Activated CD8-positive, alpha-beta memory T cell treated with anti-CD3 and anti-CD28 coated beads for 36 hours (primary cell): ENCODE measurements around the gene NIP7. TPM values are rescaled to one million over a fixed set of nuclear protein-coding genes. Genes with fewer than 3 reads are reported as not detected.
"Not testable (repeated sequence)": the region's sequence is repeated elsewhere in the genome, so short reads cannot be mapped to it uniquely, and the experiment has no call there.

Experiments used
- CTCF ChIA-PET: fragments of 350-600 bp; sonication (Branson Sonifier 250); formaldehyde crosslinking; loops from one replicate; lab custom pipeline; 2021; ENCODE audit warnings: antibody characterized with exemption; lab: Charles Lee
- POLR2A ChIA-PET: fragments of 350-600 bp; sonication (Branson Sonifier 250); formaldehyde crosslinking; loops from one replicate; lab custom pipeline; 2021; ENCODE audit warnings: antibody characterized with exemption; lab: Charles Lee
- total RNA-seq, 2 experiments: library from RNA; stranded (reverse); gene quantifications; one replicate each; pipeline ENCODE4 v1.2.3, GENCODE V29; 2021

The NIP7 gene
- total RNA-seq, 2 experiments from 2014 or later, result 67.8 to 69.2 TPM

GRCh38 chr16:69329369-69330285 lies 9.9 kb upstream of the NIP7 start:
- CTCF ChIA-PET, result interaction anchor here (0.6 to 1.9 kb wide), 6 partner anchors 9 to 68 kb away, joined by 3 to 7 read pairs (median 3); partner anchors contain the start of genes TERF2 and VPS4A
- POLR2A ChIA-PET, result interaction anchor here (0.8 to 1.7 kb wide), 5 partner anchors 9 to 12 kb away, joined by 3 to 4 read pairs (median 4); no protein-coding TSS in a partner anchor

- ChIA-PET POLR2A (interaction anchor here (0.5 to 1.7 kb wide), 9 partner anchors 8 to 428 kb away, joined by 3 to 7 read pairs (median 4); no protein-coding TSS in a partner anchor), CTCF (interaction anchor here (0.7 to 0.9 kb wide), 2 partner anchors 18 to 67 kb away, joined by 3 read pairs; no protein-coding TSS in a partner anchor)
Measured at GRCh38 chr16:69330286-69331109, 9.1 kb upstream of the NIP7 start, which contains the start of gene PDF. Gene PDF, minus strand, starts transcription at chr16:69330588. Its CDS starts 18 bp downstream, at chr16:69330570.

GRCh38 chr16:69334696-69335095 lies 4.9 kb upstream of the NIP7 start:
- POLR2A ChIA-PET, result no interaction called here
- CTCF ChIA-PET, result no interaction called here

DNA sequence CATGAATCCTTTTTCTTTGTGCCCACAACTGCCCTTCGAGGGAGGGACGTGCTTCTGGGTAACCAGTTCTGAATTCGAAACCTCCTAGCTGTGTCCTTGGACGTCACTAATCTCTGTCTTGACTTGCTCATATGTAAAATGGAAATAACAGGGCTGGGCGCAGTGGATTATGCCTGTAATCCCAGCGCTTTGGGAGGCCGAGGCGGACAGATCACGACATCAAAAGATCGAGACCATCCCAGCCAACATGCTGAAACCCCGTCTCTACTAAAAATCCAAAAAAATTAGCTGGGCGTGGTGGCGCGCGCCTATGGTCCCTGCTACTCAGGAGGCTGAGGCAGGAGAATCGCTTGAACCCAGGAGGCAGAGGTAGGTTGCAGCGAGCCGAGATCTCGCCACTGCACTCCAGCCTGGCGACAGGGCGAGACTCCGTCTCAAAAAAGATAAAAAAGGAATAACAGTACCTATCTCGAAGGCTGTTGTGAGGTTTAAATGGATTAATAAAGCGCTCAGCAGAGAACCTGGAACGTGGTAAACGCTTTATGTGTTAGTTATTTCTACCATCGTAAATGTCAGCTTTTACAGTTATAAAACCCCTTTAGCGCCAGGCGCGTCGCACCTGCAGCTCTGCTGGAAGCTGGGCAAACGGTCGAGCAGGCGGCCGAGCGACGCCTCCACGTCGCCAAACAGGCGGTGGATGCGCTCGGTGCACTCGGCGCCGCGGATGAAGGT lies 849 bp upstream of the NIP7 start:
- ChIA-PET CTCF (interaction anchor here (0.6 to 1.2 kb wide), 3 partner anchors 10 to 65 kb away, joined by 3 to 4 read pairs (median 3); partner anchors contain the start of gene TMED6), POLR2A (interaction anchor here (0.6 to 1.6 kb wide), 4 partner anchors 8 to 14 kb away, joined by 3 to 4 read pairs (median 4); partner anchors contain the start of gene PDF)

GRCh38 chr16:69340095-69340644 lies 598 bp downstream of the NIP7 start:
- POLR2A ChIA-PET, result interaction anchor here (0.5 to 1.3 kb wide), 5 partner anchors 10 to 129 kb away, joined by 3 to 9 read pairs (median 4); partner anchors contain the start of gene PDF
- CTCF ChIA-PET, result interaction anchor here (1.1 kb wide), 1 partner anchor 224 kb away, joined by 3 read pairs; no protein-coding TSS in a partner anchor

GRCh38 chr16:69344171-69344570 lies 4.6 kb downstream of the NIP7 start:
- POLR2A ChIA-PET, result interaction anchor here (0.7 kb wide), 1 partner anchor 190 kb away, joined by 6 read pairs; no protein-coding TSS in a partner anchor

GRCh38 chr16:69345923-69346322 lies 6.4 kb downstream of the NIP7 start:
- ChIA-PET POLR2A (interaction anchor here (0.6 kb wide), 1 partner anchor 1386 kb away, joined by 3 read pairs; no protein-coding TSS in a partner anchor), CTCF (interaction anchor here (0.6 kb wide), 1 partner anchor 177 kb away, joined by 3 read pairs; no protein-coding TSS in a partner anchor)

More at GRCh38 chr16:69344171-69344570, 4.6 kb downstream of the NIP7 start:
- CTCF ChIA-PET, result no interaction called here

GRCh38 chr16:69346683-69347082 lies 7.1 kb downstream of the NIP7 start:
- POLR2A ChIA-PET, result interaction anchor here (0.5 to 0.6 kb wide), 3 partner anchors 15 to 178 kb away, joined by 3 read pairs; no protein-coding TSS in a partner anchor
- CTCF ChIA-PET, result no interaction called here

GRCh38 chr16:69348222-69348621 lies 8.7 kb downstream of the NIP7 start:
- ChIA-PET CTCF (no interaction called here), POLR2A (interaction anchor here (0.6 kb wide), 1 partner anchor 119 kb away, joined by 3 read pairs; no protein-coding TSS in a partner anchor)

DNA sequence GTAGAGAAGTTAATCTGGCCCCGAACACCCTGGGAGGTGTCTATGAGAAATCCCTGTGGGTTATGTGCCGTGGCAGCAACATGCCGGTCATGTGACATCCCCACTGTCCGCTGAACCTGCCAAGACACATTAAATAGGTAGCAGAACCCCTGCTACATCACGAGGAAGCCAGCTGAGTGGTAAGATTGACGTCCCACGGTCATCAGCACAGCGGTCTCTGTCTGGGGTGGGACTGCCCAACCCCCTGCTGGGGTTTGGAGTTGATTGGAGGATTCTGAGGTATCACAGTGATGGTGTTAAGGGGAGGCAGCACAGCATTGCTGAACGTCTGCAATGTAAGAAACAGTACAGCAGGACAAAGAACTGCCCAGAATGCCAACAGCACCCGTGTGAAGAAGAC lies 10.0 kb downstream of the NIP7 start:
- POLR2A ChIA-PET, result no interaction called here
- CTCF ChIA-PET, result no interaction called here

- ChIA-PET POLR2A (no interaction called here), CTCF (interaction anchor here (0.6 kb wide), 1 partner anchor 167 kb away, joined by 3 read pairs; no protein-coding TSS in a partner anchor)
Measured at GRCh38 chr16:69350536-69351133, 11.1 kb downstream of the NIP7 start.

- POLR2A ChIA-PET, result no interaction called here
- CTCF ChIA-PET, result interaction anchor here (0.6 to 1.2 kb wide), 2 partner anchors 13 to 167 kb away, joined by 3 read pairs; no protein-coding TSS in a partner anchor
Measured at GRCh38 chr16:69351309-69352027, 11.9 kb downstream of the NIP7 start, which contains the start of gene TMED6. Gene TMED6, minus strand, starts transcription at chr16:69351786. Its CDS starts 33 bp downstream, at chr16:69351753.

DNA sequence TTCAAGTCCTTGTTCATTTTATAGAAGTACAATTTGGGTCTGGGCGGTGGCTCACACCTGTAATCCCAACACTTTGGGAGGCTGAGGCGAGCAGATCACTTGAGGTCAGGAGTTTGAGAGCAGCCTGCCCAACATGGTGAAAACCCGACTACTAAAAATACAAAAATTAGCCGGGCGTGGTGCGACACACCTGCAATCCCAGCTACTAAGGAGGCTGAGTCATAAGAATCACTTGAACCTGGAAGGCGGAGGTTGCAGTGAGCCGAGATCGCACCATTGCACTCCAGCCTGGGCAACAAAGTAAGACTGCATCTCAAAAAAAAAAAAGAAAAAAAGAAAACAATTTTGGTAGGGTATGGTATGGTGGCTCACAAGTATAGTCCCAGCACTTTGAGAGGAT lies 20.5 kb downstream of the NIP7 start:
- POLR2A ChIA-PET, result interaction anchor here (1.2 kb wide), 1 partner anchor 17 kb away, joined by 3 read pairs; no protein-coding TSS in a partner anchor
- CTCF ChIA-PET, result not testable (repeated sequence)

DNA sequence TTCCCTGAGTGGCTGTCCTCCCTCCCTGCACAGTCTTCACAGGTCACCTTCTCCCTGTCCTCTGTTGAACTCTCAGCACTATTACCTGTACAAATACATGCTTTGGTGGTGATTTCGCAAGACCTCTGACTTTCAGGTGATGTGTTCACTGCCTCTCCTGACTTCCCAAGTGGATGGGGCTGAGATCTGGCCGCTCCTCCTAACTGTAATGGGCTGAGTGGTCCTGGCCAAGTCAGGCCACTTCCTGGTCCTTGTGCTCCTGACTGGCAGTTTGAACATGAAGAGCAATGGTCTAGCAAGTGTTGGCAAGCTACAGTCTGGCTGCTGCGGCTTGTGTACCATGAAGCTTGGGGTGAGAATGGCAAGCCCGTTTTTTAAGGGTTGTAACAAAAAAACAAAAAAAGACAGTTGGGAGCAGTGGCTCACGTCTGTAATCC lies 23.7 kb downstream of the NIP7 start:
- ChIA-PET CTCF (no interaction called here), POLR2A (no interaction called here)

DNA sequence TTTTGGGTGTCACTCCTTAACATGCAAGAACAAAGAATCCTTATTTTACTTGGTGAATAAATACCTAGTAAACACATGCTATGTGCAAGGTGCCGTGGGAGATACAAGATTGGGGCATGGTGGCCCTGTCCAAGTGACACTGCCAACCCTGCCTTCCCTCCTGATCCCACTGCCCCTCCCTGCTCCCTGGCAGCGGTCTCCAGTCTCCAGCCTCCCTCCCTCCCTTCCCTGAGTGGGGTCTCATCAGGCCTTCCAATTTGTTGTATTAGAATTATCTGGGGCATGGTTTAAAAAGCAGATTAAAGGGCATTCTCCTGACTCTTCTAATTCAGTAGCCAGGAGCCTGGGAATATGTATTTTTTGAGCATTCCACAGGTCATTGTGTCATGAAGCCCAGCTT lies 24.5 kb downstream of the NIP7 start:
- CTCF ChIA-PET, result no interaction called here
- POLR2A ChIA-PET, result no interaction called here

- CTCF ChIA-PET, result interaction anchor here (1.0 kb wide), 1 partner anchor 215 kb away, joined by 3 read pairs; no protein-coding TSS in a partner anchor
- POLR2A ChIA-PET, result no interaction called here
Measured at GRCh38 chr16:69365901-69366300, 26.3 kb downstream of the NIP7 start.
